GM15510 (cell line): ENCODE measurements around the gene YPEL1.

Source experiments
- POLR2A ChIP-seq: IDR thresholded peaks from 3 replicates; pipeline ENCODE4 v1.6.1; 2011; ENCODE audit warnings: borderline replicate concordance; ENCODE audit not compliant: insufficient read length; ENCODE audit errors: extremely low read depth

YPEL1 gene

DNA sequence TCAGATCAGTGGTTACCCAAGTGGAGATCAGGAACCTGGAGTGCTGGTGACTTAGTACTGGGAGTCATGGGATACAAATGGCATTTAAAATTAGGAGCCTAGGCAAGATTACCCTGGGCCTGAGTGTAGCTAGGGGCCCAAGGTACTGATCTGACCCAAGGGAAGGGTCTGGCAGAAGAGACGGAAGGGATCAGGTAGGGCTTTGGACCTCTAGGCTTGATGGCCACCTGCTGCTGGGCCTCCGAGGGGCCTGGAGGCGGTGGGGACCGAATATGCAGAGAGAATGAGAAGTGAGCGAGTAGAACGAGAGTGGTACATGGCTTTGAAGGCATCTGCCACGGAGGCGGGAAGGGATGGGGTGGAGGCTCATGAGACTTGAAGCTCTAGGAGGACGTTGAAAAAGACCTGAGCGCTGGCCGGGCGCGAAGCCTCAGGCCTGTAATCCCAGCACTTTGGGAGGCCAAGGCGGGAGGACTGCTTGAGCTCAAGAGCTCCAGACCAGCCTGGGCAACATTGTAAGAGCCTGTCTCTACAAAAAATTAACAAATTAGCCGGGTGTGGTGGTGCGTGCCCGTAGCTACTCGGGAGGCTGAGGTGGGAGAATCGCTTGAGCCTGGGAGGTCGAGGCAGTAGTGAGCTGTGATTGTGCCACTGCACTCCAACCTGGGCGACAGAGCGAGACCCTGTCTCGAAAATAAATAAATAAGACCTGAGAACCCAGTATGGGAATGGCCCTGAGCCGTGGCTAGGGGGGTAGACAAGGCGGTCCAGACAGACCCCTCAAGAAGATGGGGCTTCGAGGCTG, 70.3 kb downstream of the YPEL1 start:
- no peak for TF ChIP-seq POLR2A

DNA sequence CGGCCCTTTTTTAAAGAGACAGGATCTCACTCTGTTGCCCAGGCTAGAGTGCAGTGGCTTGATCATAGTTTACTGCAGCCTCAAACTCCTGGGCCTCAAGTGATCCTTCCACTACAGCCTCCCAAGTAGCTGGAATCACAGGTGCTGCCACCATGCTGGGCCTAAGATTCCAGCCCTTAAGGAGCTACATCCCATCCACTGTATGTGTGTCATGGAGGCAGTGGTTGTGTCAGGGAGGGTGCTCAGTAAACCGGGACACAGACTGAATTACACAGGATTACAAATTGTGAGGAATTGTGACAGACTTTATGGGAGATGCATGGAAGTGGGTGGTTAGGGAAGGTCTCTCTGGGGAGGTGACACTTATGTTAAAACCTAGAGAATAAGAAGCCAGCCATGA, 71.9 kb downstream of the YPEL1 start:
- TF ChIP-seq POLR2A = no peak

DNA sequence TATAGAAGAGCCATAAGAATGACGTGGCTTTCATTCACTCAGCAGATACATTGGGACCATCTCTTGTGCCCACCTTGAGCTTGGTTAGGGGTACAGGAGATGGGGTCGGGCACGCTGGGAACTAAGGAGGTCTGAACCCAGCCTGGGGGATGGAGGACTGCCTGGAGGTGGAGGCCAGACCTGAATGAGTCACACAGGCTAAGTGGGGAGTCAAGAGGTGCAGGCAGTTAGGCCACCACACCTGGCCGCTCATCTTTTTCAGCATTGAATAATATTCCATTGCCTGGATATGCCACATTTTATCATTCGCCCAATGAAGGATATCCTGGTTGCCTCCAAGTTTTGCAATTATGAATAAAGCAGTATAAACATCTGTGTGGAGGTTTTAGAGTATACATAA, 73.6 kb downstream of the YPEL1 start:
- no peak for TF ChIP-seq POLR2A

DNA sequence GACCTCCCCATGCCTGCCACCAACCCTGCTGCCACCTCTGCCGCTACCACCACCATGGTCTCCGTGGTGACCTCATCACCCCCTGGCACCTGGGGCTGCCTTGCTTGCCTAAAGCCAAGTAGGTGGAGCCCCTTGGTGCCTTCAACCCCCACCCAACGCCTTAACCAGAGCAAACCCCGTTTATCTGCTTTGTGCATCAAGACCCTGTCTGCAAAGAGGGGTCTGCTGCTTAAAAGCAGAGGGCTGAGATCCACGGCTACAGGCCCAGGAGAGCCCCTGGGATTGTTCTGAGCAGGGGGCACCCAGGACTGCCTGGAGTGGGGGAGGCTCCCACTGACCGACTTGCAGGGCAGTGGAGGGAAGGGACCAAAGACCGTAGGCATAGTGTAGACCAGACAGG, 74.7 kb downstream of the YPEL1 start:
- no peak for TF ChIP-seq POLR2A

DNA sequence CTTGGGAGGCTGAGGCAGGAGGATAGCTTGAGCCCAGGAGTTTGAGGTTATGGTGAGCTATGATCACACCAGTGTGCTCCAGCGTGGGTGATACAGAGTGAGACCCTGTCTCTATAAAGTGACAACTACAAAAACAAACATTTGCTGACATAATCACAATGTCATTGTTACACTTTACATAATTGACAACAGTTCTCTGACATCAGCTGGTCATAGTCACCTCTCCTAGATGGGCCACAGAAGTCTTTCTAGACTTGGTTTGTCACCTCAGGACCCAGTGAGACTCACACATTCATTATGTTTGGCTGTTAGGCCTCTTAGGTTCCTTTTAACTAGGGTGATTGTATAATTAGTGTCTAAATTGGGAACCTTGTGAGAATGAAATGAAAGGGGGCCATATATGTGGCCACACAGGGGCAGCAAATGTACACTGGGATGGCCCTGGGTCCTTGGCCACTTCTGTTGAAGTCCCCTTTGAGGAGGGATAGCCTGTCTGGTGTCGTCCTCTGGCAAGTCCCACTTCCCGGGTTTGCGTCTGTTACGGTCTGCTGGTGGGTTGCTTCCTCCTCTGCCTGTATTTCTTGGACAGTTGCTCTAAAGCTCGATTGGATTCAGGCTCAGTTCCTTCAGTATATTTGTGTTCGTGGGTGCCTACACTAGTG, 75.6 kb downstream of the YPEL1 start:
- no peak for TF ChIP-seq POLR2A

DNA sequence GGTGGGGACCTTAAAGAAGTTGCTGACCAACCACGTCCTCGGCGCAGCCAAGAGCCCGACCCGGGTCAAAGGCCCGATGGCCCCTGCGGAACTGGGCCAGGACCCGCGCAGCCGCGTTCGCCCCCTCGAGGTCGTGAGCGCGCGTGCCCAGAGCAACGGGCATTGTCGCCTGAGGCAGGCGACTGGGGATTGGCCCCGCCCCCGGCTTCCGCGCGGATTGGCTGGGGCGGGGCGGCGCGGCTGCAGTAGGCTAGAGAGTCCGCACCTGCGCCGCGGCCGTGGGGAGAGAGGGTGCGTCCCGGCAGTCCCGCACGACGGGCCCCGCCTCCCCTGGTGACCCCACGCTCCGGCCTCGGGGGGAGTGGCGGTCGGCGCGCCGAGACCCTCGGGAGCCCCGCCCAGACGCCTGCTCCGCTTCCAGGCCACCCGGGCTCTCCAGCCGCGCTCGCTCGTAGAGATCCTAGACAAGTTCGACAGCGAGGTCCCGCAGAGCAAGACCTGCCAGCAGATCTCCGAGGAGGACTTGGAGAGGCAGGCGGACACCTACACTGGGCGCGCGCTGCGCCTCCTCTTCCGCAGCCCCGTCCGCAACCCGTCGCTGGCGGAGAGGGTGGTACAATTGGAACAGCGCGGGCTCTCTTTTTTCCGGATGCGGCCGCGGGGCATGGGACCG, 78.1 kb downstream of the YPEL1 start:
- TF ChIP-seq POLR2A = peak; percentile 67

DNA sequence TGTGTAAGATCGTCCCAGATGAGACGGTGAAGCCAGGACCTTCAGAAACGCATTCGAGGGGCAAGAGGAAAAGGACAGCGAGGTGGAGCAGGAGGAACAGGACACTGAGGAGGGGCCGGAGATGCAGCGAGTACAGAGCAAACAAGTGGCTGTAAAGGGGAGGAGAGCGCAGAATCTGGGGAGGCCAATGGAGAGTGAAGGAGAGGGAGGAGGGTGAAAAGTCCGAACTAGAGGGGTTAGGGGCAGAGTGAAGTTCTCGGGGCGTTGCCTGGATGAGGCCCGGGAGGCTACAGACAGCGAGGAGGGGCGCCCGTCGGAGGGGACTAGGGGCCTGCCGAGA, 78.6 kb downstream of the YPEL1 start:
- TF ChIP-seq POLR2A = no peak

DNA sequence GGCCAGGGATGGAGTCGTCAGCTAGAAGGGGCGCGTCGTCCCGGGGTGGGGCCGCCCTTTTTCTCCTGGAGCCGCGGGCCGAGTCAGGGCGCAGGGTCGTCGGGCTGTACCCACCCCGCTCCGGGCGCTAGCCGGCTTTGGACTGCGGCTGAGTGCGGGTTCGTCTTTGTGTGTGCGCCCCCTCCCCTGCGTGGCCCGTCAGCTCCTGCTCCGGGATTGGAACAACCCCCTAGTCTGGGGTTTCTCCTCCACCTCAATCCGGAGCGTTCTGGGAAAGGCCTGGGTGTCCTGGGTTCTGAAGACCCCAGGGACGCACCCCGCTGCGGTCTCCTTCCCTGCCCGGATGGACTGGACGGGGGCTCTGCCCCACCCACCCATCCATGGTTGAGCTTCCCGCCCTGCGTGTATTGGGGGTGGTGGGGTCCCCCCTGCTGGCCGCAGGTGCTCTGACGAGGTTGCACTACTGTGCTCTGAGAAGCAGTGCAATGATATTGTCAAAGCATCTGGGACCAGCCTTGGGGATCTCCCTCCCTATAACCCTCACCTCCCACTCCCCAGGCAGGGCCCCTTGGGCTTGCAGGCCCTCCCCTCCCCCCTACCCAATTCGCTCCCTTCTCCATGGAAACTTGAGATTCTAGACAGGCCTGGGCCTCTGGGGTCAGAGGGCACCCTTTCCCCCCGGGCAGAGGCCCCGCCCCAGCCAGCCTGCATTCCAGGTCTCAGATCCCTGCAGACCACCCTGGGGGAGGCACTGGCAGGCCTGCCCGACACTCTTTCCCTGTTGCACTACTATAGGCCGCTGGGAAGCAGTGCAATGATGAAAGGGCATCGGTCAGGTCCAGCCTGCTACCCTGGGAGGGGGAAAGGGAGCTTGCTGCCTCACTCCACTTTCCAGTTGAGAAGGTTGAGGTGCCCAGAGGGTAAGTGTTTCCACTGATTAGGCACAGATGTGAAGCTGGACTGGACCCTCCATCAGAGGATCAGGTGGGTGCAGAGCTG, 82.7 kb downstream of the YPEL1 start:
- no peak for TF ChIP-seq POLR2A

DNA sequence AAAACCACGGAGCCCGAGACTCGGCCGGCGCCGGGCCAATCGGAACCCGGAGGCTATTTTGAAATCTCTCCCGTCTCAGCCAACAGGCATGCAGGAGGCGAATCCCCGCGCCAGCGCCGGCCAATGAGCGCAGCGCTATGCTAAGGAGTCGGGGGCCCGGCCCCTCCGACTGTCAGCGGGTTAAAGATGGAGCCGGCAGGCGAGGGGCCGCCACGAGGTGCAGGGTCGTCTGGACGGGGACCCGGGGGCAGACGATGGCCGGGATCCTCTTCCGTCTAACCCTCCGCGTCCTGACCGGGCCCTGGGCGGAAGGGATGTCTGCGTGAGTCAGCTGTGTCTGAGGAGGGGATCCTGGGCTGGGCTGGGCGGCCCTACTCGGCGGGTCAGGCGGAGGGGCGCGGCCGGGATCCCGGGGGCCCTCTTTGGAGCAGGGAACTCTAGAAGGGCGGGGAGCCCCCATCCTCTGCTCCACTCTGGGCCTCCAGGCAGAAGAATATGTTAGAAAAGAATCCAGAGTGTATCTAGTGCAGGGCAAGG, 83.5 kb downstream of the YPEL1 start:
- peak; percentile 71 for TF ChIP-seq POLR2A

DNA sequence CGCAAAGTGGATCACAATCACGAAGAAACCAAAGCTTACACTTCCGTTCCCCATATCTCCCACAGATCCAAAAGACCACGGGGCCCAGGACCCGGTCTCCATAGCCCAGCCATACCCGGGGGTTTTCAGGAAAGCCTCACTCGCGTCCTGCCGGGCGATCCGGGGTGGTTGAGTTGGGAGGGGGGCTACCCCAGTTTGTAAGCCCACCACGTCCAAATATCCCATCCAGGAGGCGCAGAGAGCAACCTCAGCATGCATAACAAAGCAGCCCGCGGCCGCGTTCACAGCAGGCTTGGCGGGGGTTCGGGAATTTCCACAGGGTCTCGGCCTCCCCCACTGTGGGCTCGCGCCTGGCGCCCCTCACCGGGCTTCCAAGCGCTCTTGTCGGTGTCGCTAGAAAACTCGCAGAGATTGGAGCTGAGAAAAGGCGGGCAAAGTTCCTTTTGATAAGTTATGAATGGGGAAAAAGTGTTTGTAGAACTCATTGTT, 84.0 kb downstream of the YPEL1 start:
- no peak for TF ChIP-seq POLR2A

DNA sequence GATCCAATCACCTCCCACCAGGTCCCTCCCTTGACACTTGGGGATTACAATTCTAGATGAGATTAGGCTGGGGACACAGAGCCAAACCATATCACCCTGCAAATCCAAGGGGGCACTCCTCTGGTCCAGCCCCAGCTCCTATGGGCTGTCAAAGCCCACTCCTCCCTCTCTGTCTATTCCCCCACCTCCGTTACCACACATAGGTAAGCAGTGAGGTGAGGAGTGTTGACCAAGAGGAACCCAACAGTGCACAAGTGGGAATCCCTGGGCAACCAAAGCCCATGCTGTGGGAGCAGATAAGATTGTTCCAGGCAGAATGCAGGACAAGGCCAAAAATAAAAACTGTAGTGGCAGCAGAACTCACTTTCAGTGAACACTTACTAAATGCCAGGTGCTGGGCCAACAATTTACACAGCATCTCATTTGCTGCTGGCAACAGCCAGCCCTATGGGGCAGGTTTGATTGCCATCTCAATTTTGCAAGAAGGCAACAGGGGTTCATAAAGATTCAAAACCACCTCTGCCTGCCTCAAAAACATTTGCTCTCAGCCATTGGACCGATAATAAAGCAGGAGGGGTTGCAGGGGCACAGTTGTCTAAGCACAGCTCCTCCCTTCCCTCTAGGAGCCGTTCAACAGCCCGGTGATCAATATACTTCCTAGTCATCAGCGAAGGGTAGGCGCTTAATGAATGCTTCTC, 84.6 kb downstream of the YPEL1 start:
- no peak for TF ChIP-seq POLR2A

DNA sequence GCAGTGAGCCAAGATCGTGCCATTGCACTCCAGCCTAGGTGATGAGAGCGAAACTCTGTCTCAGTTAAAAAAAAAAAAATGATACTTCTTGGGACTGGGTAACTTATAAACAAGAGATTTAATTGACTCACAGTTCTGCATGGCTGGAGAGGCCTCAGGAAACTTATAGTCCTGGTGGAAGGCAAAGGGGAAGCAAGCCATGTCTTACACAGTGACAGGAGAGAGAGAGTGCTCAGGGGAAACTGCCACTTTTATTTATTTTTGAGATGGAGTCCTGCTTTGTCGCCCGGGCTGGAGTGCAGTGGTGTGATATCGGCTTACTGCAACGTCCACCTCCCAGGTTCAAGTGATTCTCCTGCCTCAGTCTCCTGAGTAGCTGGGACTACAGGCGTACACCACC, 85.3 kb downstream of the YPEL1 start:
- no peak for TF ChIP-seq POLR2A
